Measurements from ENCODE around the gene ZNRF4.
"Not testable (repeated sequence)": the region's sequence is repeated elsewhere in the genome, so short reads cannot be mapped to it uniquely, and the experiment has no call there.

ZNRF4 gene

GRCh38 chr19:5455367-5456129, at the start of gene ZNRF4:
TSS of gene ZNRF4 (plus strand) at chr19:5455417. CDS start at chr19:5455492, 75 bp downstream.
- H3K4me3 Mint-ChIP-seq = no peak within 1 kb of the TSS
- ATAC-seq (ENCODE audit: low read depth) (no peak), DNase-seq (ENCODE audit: low spot score in 2 of 2) (no peak)
- H3K36me3 Mint-ChIP-seq = no peaks in the 10 kb centered on the region
- peaks cover 5% of the 10 kb centered on the region for H3K9me3 Mint-ChIP-seq
- H3K27ac Mint-ChIP-seq = no peak within 1 kb of the TSS
- H3K4me1 Mint-ChIP-seq = no peaks in the 10 kb centered on the region
- peaks cover 7% of the 10 kb centered on the region for H3K27me3 Mint-ChIP-seq

GRCh38 chr19:5406198-5406597, 49.0 kb upstream of the ZNRF4 start:
- not testable (repeated sequence) for H3K36me3 Mint-ChIP-seq; DNase-seq (ENCODE audit: low spot score in 2 of 2); H3K4me1 Mint-ChIP-seq; H3K27me3 Mint-ChIP-seq; H3K4me3 Mint-ChIP-seq; ATAC-seq (ENCODE audit: low read depth); H3K27ac Mint-ChIP-seq
- H3K9me3 Mint-ChIP-seq = peaks cover 15% of the 10 kb centered on the region

GRCh38 chr19:5406816-5407215, 48.4 kb upstream of the ZNRF4 start:
- ATAC-seq (ENCODE audit: low read depth) (no peak), DNase-seq (ENCODE audit: low spot score in 2 of 2) (no peak)
- no peak overlapping the region for H3K27ac Mint-ChIP-seq
- H3K36me3 Mint-ChIP-seq = peaks cover 4% of the 10 kb centered on the region
- H3K4me1 Mint-ChIP-seq = no peaks in the 10 kb centered on the region
- H3K27me3 Mint-ChIP-seq = peaks cover 8% of the 10 kb centered on the region
- H3K9me3 Mint-ChIP-seq = peaks cover 14% of the 10 kb centered on the region
- H3K4me3 Mint-ChIP-seq = no peak overlapping the region

- H3K27me3 Mint-ChIP-seq = peaks cover 8% of the 10 kb centered on the region
- no peaks in the 10 kb centered on the region for H3K4me1 Mint-ChIP-seq
- peaks cover 4% of the 10 kb centered on the region for H3K36me3 Mint-ChIP-seq
- no peak overlapping the region for H3K4me3 Mint-ChIP-seq
- H3K27ac Mint-ChIP-seq = no peak overlapping the region
- ATAC-seq (ENCODE audit: low read depth) = no peak
- peaks cover 14% of the 10 kb centered on the region for H3K9me3 Mint-ChIP-seq
- DNase-seq (ENCODE audit: low spot score in 2 of 2) = no peak
These were observed 47.9 kb upstream of the ZNRF4 start for GRCh38 chr19:5407356-5407755.

GRCh38 chr19:5417495-5418436, 37.5 kb upstream of the ZNRF4 start:
- Mint-ChIP-seq H3K36me3 (no peaks in the 10 kb centered on the region), H3K27me3 (peaks cover 12% of the 10 kb centered on the region), H3K4me3 (no peak overlapping the region), H3K9me3 (peaks cover 3% of the 10 kb centered on the region), H3K27ac (no peak overlapping the region), H3K4me1 (no peaks in the 10 kb centered on the region)
- no peak for DNase-seq (ENCODE audit: low spot score in 2 of 2)
- no peak for ATAC-seq (ENCODE audit: low read depth)

GRCh38 chr19:5418677-5419076, 36.5 kb upstream of the ZNRF4 start:
- H3K27ac Mint-ChIP-seq = no peak overlapping the region
- no peak for ATAC-seq (ENCODE audit: low read depth)
- H3K27me3 Mint-ChIP-seq = peaks cover 15% of the 10 kb centered on the region
- peaks cover 3% of the 10 kb centered on the region for H3K36me3 Mint-ChIP-seq
- H3K4me1 Mint-ChIP-seq = no peaks in the 10 kb centered on the region
- no peak overlapping the region for H3K4me3 Mint-ChIP-seq
- H3K9me3 Mint-ChIP-seq = peaks cover 4% of the 10 kb centered on the region
- DNase-seq (ENCODE audit: low spot score in 2 of 2) = no peak

- Mint-ChIP-seq H3K27ac (no peak overlapping the region), H3K9me3 (peaks cover 7% of the 10 kb centered on the region), H3K4me1 (no peaks in the 10 kb centered on the region), H3K36me3 (peaks cover 7% of the 10 kb centered on the region), H3K27me3 (peaks cover 19% of the 10 kb centered on the region), H3K4me3 (no peak overlapping the region)
- ATAC-seq (ENCODE audit: low read depth) = no peak
- no peak for DNase-seq (ENCODE audit: low spot score in 2 of 2)
These were observed 34.3 kb upstream of the ZNRF4 start for GRCh38 chr19:5420953-5421352.

GRCh38 chr19:5423567-5424125, 31.6 kb upstream of the ZNRF4 start:
- H3K4me3 Mint-ChIP-seq = no peak overlapping the region
- no peak for ATAC-seq (ENCODE audit: low read depth)

GRCh38 chr19:5424192-5424973, 30.8 kb upstream of the ZNRF4 start:
- Mint-ChIP-seq H3K4me3 (no peak overlapping the region), H3K36me3 (peaks cover 7% of the 10 kb centered on the region), H3K27me3 (peaks cover 15% of the 10 kb centered on the region), H3K27ac (no peak overlapping the region), H3K9me3 (peaks cover 7% of the 10 kb centered on the region), H3K4me1 (no peaks in the 10 kb centered on the region)
- DNase-seq (ENCODE audit: low spot score in 2 of 2) (no peak), ATAC-seq (ENCODE audit: low read depth) (no peak)

More at GRCh38 chr19:5423567-5424125, 31.6 kb upstream of the ZNRF4 start:
- Mint-ChIP-seq H3K36me3 (peaks cover 7% of the 10 kb centered on the region), H3K27me3 (peaks cover 19% of the 10 kb centered on the region), H3K27ac (no peak overlapping the region), H3K9me3 (peaks cover 7% of the 10 kb centered on the region), H3K4me1 (no peaks in the 10 kb centered on the region)
- DNase-seq (ENCODE audit: low spot score in 2 of 2) = no peak

GRCh38 chr19:5425260-5425659, 30.0 kb upstream of the ZNRF4 start:
- DNase-seq (ENCODE audit: low spot score in 2 of 2) = no peak
- Mint-ChIP-seq H3K9me3 (peaks cover 6% of the 10 kb centered on the region), H3K4me1 (no peaks in the 10 kb centered on the region), H3K27ac (no peak overlapping the region), H3K36me3 (peaks cover 7% of the 10 kb centered on the region), H3K27me3 (peaks cover 13% of the 10 kb centered on the region), H3K4me3 (no peak overlapping the region)
- no peak for ATAC-seq (ENCODE audit: low read depth)

GRCh38 chr19:5430237-5430636, 25.0 kb upstream of the ZNRF4 start:
- Mint-ChIP-seq H3K27ac (no peak overlapping the region), H3K9me3 (peaks cover 4% of the 10 kb centered on the region), H3K27me3 (peaks cover 6% of the 10 kb centered on the region), H3K4me1 (no peaks in the 10 kb centered on the region), H3K36me3 (peaks cover 3% of the 10 kb centered on the region), H3K4me3 (no peak overlapping the region)
- DNase-seq (ENCODE audit: low spot score in 2 of 2) = no peak
- no peak for ATAC-seq (ENCODE audit: low read depth)

- no peak for DNase-seq (ENCODE audit: low spot score in 2 of 2)
- no peak overlapping the region for H3K4me3 Mint-ChIP-seq
- peaks cover 4% of the 10 kb centered on the region for H3K9me3 Mint-ChIP-seq
- ATAC-seq (ENCODE audit: low read depth) = no peak
- H3K27ac Mint-ChIP-seq = no peak overlapping the region
- H3K4me1 Mint-ChIP-seq = no peaks in the 10 kb centered on the region
- H3K27me3 Mint-ChIP-seq = peaks cover 11% of the 10 kb centered on the region
- peaks cover 3% of the 10 kb centered on the region for H3K36me3 Mint-ChIP-seq
These were observed 22.5 kb upstream of the ZNRF4 start for GRCh38 chr19:5432687-5433086.

- peaks cover 12% of the 10 kb centered on the region for H3K27me3 Mint-ChIP-seq
- H3K36me3 Mint-ChIP-seq = peaks cover 3% of the 10 kb centered on the region
- H3K27ac Mint-ChIP-seq = no peak overlapping the region
- no peak overlapping the region for H3K4me3 Mint-ChIP-seq
- DNase-seq (ENCODE audit: low spot score in 2 of 2) (no peak), ATAC-seq (ENCODE audit: low read depth) (no peak)
- no peaks in the 10 kb centered on the region for H3K4me1 Mint-ChIP-seq
- H3K9me3 Mint-ChIP-seq = peaks cover 4% of the 10 kb centered on the region
These were observed 20.8 kb upstream of the ZNRF4 start for GRCh38 chr19:5434351-5434917.
